Measurements from ENCODE around the gene CAMTA1.
"Not testable (repeated sequence)": the region's sequence is repeated elsewhere in the genome, so short reads cannot be mapped to it uniquely, and the experiment has no call there.

CAMTA1 gene

DNA sequence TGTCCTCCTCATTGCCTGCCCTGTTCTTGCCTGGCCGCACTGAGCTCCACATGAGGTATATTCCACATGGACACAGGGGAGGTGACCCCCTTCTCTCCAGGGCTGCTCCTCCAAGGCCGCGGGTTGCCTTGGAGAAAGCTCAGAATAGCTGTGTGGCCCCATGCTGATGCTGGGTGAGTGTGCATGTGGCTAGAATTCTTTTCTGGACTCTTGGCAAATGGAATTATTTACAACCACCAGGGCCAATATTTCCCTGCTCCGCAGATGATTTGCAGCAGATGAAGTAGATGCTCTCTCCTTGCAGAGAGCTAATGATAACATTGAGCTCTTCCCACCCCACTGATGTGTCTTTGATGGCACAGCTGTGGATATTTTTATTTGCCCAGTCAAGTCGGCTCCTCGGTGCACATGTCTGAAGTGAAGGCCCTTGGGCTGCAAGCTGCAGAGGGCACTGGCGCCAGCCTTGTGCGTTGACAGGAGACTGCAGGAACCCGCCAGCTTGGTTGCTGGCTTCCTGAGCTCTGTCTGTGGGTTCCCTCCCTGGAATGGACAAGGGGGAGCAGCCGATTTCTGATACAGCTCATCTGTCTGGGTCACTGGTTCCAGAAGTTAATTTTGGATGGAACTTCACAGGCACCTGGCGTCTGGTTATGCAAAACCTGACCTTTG lies 581.2 kb downstream of the CAMTA1 start:
- no peak for DNase-seq

GRCh38 chr1:7366955-7367665 lies 581.9 kb downstream of the CAMTA1 start:
- DNase-seq: no peak

GRCh38 chr1:7369866-7370265 lies 584.6 kb downstream of the CAMTA1 start:
- no peak for DNase-seq

DNA sequence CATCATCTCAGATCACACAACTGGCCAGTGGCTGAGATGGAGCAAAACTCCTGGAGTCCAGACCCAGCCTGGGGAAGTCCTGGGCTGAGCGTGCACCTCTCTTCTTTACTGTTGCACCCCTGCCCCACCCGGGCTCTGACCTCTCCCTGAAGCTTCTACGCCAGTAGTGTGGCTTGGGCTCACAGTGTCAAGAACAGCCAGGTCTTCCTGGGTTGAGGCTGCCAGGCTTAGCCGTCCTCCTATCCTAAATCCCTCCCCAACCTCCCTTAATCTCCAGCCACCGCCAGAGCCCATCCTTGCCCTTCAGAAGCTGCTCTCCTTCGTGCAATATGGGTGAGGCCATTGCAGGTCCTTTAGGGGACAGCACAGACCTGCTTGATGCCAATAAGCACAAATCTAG lies 586.7 kb downstream of the CAMTA1 start:
- DNase-seq: no peak

DNA sequence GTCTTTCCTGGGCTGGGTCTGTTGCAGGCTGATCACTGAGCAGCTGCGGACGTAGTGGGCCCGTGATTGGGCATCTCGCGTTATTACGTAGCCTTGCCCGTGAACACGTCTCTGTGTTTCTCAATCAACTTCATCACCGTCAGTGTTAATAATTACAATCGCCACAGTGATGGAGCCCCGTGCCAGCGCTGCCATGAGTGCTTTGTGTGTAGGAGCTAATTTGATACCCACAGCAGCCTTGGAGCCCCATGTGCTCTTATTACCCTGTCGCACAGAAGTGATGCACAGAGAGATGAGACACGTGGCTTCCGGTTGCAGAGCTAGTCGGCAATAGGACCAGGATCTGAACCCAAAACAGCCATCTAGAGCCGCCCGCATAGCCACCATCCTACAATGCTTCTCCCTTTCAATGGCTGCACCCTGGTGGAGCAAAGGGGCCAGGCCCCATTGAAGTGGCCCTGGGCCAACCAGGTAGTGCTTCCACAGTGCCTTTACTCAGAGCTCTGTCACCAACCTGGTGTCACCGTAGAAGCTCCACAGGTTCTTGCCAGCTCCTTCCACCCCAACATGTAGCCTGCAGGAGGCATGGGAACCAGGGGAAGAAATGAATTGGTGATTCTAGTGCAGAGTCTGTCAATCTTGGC lies 587.3 kb downstream of the CAMTA1 start:
- no peak for DNase-seq

- DNase-seq: no peak
Observed at GRCh38 chr1:7373251-7373650, 588.0 kb downstream of the CAMTA1 start.

DNA sequence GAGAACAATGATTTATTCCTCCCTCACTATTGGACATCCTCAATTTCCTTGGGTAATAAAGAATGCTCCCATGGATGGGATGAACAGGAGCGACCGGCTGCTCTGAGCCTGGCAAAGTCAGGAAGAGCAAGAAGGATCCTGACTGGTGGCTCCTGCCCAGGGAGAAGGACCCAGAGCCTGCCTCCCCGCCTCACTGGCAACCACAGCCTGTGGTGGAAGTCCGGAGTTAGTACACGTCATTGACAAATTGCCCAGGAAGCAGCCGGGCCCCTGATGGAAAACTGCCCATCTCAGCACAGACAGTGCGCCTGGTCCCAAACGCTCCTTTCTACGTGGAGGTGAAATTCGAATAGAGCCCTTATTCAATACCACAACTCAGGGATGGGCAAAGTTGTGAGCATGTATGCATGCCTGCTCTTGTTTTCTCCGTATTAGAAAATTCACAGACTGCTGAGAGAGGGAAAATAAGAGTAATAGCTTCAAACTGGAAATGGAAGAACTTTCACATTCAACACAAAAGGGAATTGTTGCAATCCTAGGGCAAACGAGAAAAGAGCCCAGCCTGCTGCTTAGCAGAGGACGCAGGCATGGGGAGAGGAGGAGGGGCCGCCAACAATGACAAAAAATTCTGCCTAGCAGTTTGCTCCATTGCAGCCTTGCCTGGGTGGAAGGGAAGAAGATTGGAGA lies 588.8 kb downstream of the CAMTA1 start:
- no peak for DNase-seq

GRCh38 chr1:7374563-7375160 lies 589.4 kb downstream of the CAMTA1 start:
- no peak for DNase-seq

GRCh38 chr1:7375329-7375728 lies 590.1 kb downstream of the CAMTA1 start:
- DNase-seq: no peak

DNA sequence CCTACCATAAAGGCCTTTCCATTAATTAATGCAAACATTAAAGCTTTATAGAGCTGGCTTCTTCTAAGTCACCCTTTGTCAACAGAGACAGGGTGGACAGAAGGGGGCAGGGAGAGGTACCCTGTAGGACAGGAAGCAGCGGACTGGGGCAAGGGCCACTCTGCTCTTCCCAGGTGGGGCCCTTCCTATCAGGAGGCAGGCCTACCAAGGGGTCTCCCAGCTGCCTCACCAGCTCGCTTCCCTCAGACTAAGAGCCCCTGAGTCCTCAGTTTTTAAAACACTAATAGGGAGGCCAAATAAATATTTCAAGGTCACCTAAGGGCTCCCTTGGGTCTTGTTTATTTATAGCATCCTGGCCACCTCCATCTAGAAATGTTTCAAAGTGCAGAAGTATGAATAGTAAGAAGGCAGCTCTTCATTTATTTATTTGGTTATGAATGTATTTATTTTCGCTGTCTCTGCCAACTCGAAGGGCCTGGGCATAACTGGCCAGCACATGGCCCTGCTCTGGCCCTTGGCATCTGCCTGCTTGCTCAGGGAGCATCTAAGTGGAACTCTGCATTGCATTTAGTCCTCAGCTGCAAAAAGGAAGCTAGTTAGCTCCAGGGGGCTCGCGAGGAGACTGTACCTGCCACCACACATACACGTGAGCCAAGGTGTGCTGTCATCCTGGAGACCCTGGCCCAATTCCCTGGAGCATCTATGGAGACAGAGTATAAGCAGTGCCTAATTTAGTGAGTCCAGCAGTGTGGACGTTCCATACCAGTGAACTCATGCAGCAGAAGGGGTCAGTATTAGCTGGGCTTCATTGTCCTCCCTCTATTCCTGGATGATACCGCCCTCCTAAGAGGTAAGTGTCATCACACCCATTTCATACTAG lies 590.8 kb downstream of the CAMTA1 start:
- DNase-seq: no peak

GRCh38 chr1:7376676-7377075 lies 591.4 kb downstream of the CAMTA1 start:
- no peak for DNase-seq

- no peak for DNase-seq
Observed at GRCh38 chr1:7378346-7379130, 593.3 kb downstream of the CAMTA1 start.

GRCh38 chr1:7379441-7379971 lies 594.3 kb downstream of the CAMTA1 start:
- no peak for DNase-seq

GRCh38 chr1:7380068-7380467 lies 594.8 kb downstream of the CAMTA1 start:
- not testable (repeated sequence) for DNase-seq

GRCh38 chr1:7380712-7381111 lies 595.5 kb downstream of the CAMTA1 start:
- no peak for DNase-seq

DNA sequence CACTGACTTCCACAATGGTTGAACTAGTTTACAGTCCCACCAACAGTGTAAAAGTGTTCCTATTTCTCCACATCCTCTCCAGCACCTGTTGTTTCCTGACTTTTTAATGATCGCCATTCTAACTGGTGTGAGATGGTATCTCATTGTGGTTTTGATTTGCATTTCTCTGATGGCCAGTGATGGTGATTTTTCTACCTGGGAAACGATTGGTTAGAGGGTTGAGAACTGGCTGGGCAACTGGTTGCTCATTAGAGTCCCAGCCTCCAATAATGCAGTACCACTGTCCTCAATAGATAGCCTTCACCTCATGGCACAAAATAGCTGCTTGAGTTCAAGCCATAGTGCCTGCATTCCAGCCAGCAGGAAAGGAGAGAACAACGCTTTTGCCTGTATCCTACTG lies 596.5 kb downstream of the CAMTA1 start:
- DNase-seq: not testable (repeated sequence)

DNA sequence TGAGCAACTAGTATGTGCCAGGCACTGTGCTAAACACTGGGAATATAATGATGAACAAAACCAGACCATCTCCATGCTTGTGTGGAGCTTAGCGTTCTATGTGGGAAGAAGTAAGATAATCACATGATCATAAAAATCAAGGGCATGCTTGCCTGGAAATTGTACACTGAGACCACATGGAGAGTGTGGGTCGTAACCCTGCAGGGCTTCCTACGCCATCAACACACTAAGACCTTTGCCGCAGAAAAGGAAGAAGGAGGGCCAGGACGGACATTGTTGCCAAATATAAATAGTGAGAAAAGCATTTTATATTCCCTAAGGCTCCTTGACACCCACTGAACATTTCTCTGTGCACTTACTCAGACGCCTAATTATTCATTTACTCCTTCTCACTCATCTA lies 597.7 kb downstream of the CAMTA1 start:
- DNase-seq: no peak

DNA sequence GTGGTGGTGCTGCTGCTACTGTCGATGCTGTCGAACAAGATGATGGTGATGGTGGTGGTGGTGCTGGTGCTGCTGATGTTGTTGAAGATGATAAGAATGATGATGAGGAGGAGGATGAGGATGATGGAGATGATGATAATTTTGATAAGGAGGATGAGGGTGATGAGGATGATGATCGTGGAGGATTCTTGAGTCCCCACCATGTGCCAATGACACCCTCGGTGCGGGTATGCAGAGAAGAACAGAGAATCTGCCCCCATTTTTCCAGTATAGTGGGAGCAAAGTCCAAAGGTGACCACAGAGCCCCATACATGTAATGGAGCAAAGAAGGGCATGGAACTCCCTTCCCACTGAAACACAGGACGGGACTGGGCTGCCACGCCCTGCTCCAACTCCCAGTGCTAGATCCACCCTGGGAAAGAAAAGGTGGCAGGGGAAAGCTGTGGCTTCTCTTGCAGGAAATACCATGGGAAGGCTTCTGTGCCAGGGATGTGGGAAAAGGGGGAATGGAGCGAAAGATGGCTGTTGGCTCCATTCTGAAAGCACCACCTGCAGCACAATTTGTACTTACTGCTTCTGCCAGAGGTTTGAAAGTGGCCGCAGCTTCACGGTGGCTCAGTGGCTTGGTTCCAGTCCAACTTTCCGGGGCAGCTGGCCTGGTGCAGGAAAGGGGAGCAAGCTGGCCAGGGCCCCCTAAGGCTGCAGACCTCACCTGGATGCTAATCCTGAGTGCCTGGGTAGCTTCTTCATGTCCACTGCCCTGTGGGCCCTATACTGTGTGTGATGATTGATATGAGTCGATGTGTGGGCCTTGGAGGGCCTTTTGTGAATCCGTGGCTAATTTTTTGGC lies 598.6 kb downstream of the CAMTA1 start:
- DNase-seq: no peak

DNA sequence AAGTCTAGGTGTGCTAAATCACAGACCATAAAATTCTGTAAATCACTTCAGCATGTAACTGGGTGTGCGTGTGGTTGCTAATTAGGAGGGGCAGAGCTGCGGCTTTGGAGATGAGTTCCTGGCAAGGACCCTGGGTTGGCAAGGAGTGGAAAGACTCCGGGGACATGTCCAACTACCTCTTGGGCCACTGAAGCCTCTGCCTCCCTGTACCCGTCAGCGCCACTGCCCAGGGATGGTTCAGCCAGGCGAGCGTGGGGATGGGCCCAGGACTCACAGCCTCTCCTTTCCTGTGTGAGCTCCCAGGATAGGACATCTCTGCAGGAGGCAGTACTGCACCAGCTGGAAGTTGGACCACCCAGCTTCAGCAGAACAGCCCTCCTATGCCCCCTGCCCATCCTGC lies 599.4 kb downstream of the CAMTA1 start:
- DNase-seq: no peak
